Fibroblast of villous mesenchyme (primary cell): ENCODE results near the gene KIRREL3. TPM values are rescaled to one million over a fixed set of nuclear protein-coding genes. Genes with fewer than 3 reads are reported as not detected.

Source experiments
- DNase-seq: peaks from one replicate; pipeline ENCODE4 v3.0.0-alpha.2; 2010; ENCODE audit warnings: low read depth
- H3K4me3 ChIP-seq: 2 replicates; pipeline ENCODE4 v1.5.1; 2011; ENCODE audit warnings: low read depth, mild to moderate bottlenecking, low read length
- CTCF ChIP-seq: IDR thresholded peaks from 2 replicates; pipeline ENCODE4 v1.5.1; 2012; ENCODE audit warnings: low read depth, mild to moderate bottlenecking, low read length; ENCODE audit not compliant: insufficient read depth
- total RNA-seq: library from RNA; depleted of rRNA; stranded (reverse); fragments of >200 nt; gene quantifications from 2 replicates; pipeline ENCODE4 v1.2.3, GENCODE V29; 2012

Gene KIRREL3
- total RNA-seq, 1 donor, result 9.9 TPM

- TF ChIP-seq CTCF, result no peak
- H3K4me3 ChIP-seq, result no peak overlapping the region
- DNase-seq, result no peak
These were observed 126.3 kb downstream of the KIRREL3 start for GRCh38 chr11:126874276-126874675.

DNA sequence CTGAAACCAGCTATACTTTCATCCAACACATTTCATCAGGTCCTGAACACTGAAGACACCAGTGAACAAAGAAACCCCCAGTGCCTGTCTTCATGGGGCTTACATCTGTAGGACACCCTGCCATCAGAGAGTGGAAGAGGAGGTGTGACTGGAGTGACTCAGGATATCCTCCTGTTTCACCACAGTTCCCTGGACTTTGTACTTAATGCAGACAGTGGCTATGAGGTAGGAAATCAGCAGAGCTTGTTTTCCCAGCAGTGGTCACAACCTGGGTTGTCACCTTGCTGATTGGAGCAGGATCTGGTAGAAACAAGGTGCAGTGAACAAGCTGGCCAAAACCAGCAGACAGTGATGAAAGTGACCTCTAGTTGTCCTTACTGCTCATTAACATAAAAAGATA, 128.8 kb downstream of the KIRREL3 start:
- DNase-seq, result no peak

GRCh38 chr11:126870021-126870420, 130.5 kb downstream of the KIRREL3 start:
- H3K4me3 ChIP-seq, result no peak overlapping the region
- no peak for DNase-seq
- no peak for TF ChIP-seq CTCF

More for the DNA sequence above, 128.8 kb downstream of the KIRREL3 start:
- TF ChIP-seq CTCF, result no peak
- no peak overlapping the region for H3K4me3 ChIP-seq

- H3K4me3 ChIP-seq, result no peak overlapping the region
- no peak for TF ChIP-seq CTCF
- DNase-seq, result no peak
These were observed 131.8 kb downstream of the KIRREL3 start for GRCh38 chr11:126868741-126869140.

GRCh38 chr11:126864934-126865333, 135.6 kb downstream of the KIRREL3 start:
- no peak for DNase-seq
- H3K4me3 ChIP-seq, result no peak overlapping the region
- no peak for TF ChIP-seq CTCF

- TF ChIP-seq CTCF, result no peak
- H3K4me3 ChIP-seq, result no peak overlapping the region
- no peak for DNase-seq
These were observed 137.1 kb downstream of the KIRREL3 start for GRCh38 chr11:126863294-126863997.
